ENCODE data around the gene TTC28. TPM values are rescaled to one million over a fixed set of nuclear protein-coding genes. Genes with fewer than 3 reads are reported as not detected.
A peak's percentile ranks its signal among the peaks of the same experiment; 100 is the strongest.

Gene TTC28
- total RNA-seq, 1 donor from 2014 or later, result 23.2 TPM

DNA sequence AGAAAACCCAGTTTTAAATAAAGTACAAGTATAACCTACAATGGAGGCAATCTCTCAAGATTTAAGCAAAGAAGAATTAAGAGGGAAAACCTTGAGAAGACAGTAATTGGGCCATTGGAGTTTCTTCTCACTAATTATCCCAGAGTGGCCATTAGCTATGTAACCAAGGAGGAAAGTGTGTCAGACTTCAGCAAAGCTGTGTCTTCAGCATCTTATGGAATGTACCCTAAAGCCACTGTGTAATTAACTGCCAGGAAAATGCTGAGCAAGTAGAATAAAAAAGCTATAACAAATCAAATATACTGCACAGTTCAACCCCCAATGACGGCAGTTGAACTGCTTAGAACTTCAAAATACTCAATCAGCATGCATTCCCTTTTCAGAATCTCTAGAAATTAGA lies 261.6 kb downstream of the TTC28 start:
- Histone ChIP-seq H3K4me1 (ENCODE audit: insufficient read depth, low read length) (peaks cover 5% of the 10 kb centered on the region), H3K9ac (ENCODE audit: low read length) (no peak overlapping the region), H4K20me1 (ENCODE audit: insufficient read depth, low read length) (no peaks in the 10 kb centered on the region), H3K27me3 (ENCODE audit: insufficient read depth, low read length) (no peaks in the 10 kb centered on the region), H3K9me3 (ENCODE audit: insufficient read depth, low read depth, low read length) (no peaks in the 10 kb centered on the region), H3K27ac (ENCODE audit: low read depth, low read length) (no peak overlapping the region), H3K79me2 (ENCODE audit: insufficient read depth, low read length) (no peaks in the 10 kb centered on the region), H3K36me3 (ENCODE audit: insufficient read depth, low read length) (no peaks in the 10 kb centered on the region), H3K4me2 (ENCODE audit: low read length) (no peak overlapping the region), H2AFZ (ENCODE audit: low read depth, low read length) (no peak overlapping the region), H3K4me3 (ENCODE audit: insufficient read depth, low read depth, low read length) (no peak overlapping the region)
- Mint-ChIP-seq H3K27ac (ENCODE audit: unreplicated experiment) (no peak overlapping the region), H3K9me3 (ENCODE audit: unreplicated experiment) (no peaks in the 10 kb centered on the region), H3K4me1 (ENCODE audit: low read depth, unreplicated experiment) (peaks cover 24% of the 10 kb centered on the region), H3K36me3 (ENCODE audit: low read depth, unreplicated experiment) (no peaks in the 10 kb centered on the region), H3K27me3 (ENCODE audit: low read depth, unreplicated experiment) (no peaks in the 10 kb centered on the region), H3K4me3 (ENCODE audit: unreplicated experiment) (no peak overlapping the region)
- FAIRE-seq (no peak), DNase-seq (ENCODE audit: low read depth) (no peak)
- no peak for TF ChIP-seq EZH2 (IDR thresholded peaks at IDR 0.05; ENCODE audit: insufficient read depth, low read length)
- TF ChIP-seq, protein P1, sequence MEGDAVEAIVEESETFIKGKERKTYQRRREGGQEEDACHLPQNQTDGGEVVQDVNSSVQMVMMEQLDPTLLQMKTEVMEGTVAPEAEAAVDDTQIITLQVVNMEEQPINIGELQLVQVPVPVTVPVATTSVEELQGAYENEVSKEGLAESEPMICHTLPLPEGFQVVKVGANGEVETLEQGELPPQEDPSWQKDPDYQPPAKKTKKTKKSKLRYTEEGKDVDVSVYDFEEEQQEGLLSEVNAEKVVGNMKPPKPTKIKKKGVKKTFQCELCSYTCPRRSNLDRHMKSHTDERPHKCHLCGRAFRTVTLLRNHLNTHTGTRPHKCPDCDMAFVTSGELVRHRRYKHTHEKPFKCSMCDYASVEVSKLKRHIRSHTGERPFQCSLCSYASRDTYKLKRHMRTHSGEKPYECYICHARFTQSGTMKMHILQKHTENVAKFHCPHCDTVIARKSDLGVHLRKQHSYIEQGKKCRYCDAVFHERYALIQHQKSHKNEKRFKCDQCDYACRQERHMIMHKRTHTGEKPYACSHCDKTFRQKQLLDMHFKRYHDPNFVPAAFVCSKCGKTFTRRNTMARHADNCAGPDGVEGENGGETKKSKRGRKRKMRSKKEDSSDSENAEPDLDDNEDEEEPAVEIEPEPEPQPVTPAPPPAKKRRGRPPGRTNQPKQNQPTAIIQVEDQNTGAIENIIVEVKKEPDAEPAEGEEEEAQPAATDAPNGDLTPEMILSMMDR (IDR thresholded peaks at IDR 0.05; ENCODE audit: insufficient read depth, low read depth, low read length), result no peak

DNA sequence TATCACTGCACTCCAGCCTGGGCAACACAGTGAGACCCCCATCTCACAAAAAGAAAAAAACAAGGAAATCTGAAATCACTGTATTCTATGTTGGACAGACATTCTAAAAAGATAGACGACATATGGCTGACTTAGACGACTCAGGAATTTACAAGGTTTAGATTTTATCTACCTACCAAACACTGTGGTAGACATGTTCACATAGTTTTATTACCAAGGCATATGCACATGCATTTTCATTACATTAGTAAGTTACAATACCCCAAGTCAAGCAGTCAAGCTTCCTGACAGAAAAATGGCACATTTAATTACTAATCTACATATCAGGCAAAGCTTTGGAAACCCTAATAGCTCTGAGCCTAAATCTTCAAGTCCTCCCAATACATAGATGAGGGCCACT lies 262.2 kb downstream of the TTC28 start:
- Histone ChIP-seq H3K4me1 (ENCODE audit: insufficient read depth, low read length) (peaks cover 5% of the 10 kb centered on the region), H3K27ac (ENCODE audit: low read depth, low read length) (no peak overlapping the region), H3K9ac (ENCODE audit: low read length) (no peak overlapping the region), H4K20me1 (ENCODE audit: insufficient read depth, low read length) (no peaks in the 10 kb centered on the region), H3K4me3 (ENCODE audit: insufficient read depth, low read depth, low read length) (no peak overlapping the region), H3K4me2 (ENCODE audit: low read length) (no peak overlapping the region), H2AFZ (ENCODE audit: low read depth, low read length) (no peak overlapping the region), H3K36me3 (ENCODE audit: insufficient read depth, low read length) (no peaks in the 10 kb centered on the region), H3K27me3 (ENCODE audit: insufficient read depth, low read length) (no peaks in the 10 kb centered on the region), H3K79me2 (ENCODE audit: insufficient read depth, low read length) (no peaks in the 10 kb centered on the region), H3K9me3 (ENCODE audit: insufficient read depth, low read depth, low read length) (no peaks in the 10 kb centered on the region)
- FAIRE-seq, result peak; percentile 58
- no peak overlapping the region for H3K4me3 Mint-ChIP-seq (ENCODE audit: unreplicated experiment)
- no peak overlapping the region for H3K27ac Mint-ChIP-seq (ENCODE audit: unreplicated experiment)
- no peaks in the 10 kb centered on the region for H3K9me3 Mint-ChIP-seq (ENCODE audit: unreplicated experiment)
- H3K4me1 Mint-ChIP-seq (ENCODE audit: low read depth, unreplicated experiment), result peaks cover 24% of the 10 kb centered on the region
- H3K27me3 Mint-ChIP-seq (ENCODE audit: low read depth, unreplicated experiment), result no peaks in the 10 kb centered on the region
- no peaks in the 10 kb centered on the region for H3K36me3 Mint-ChIP-seq (ENCODE audit: low read depth, unreplicated experiment)
- no peak for DNase-seq (ENCODE audit: low read depth)
- TF ChIP-seq, protein P1 (IDR thresholded peaks at IDR 0.05; ENCODE audit: insufficient read depth, low read depth, low read length), result no peak
- no peak for TF ChIP-seq EZH2 (IDR thresholded peaks at IDR 0.05; ENCODE audit: insufficient read depth, low read length)

DNA sequence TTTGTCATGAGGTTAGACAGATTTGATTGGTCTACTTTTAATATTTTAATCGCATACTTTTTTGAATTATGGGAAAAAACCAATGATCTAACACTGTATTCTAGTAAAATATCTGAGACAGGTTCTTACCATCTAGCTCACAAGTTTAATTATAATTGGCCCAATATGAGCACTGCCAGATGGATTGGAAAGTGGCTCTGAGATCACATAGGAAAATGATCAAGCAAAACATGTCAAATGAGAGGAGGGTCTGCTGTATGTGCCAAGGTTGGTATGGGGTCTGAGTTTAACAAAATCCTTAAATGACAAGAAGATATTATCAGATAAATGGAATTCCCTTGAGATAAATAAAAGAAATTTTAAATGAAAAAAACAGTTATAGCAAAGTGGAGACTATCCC lies 264.7 kb downstream of the TTC28 start:
- Histone ChIP-seq H3K9me3 (ENCODE audit: insufficient read depth, low read depth, low read length) (no peaks in the 10 kb centered on the region), H3K4me2 (ENCODE audit: low read length) (no peak overlapping the region), H3K79me2 (ENCODE audit: insufficient read depth, low read length) (no peaks in the 10 kb centered on the region), H4K20me1 (ENCODE audit: insufficient read depth, low read length) (no peaks in the 10 kb centered on the region), H3K27ac (ENCODE audit: low read depth, low read length) (no peak overlapping the region), H3K4me3 (ENCODE audit: insufficient read depth, low read depth, low read length) (no peak overlapping the region), H2AFZ (ENCODE audit: low read depth, low read length) (no peak overlapping the region), H3K36me3 (ENCODE audit: insufficient read depth, low read length) (no peaks in the 10 kb centered on the region), H3K27me3 (ENCODE audit: insufficient read depth, low read length) (no peaks in the 10 kb centered on the region), H3K9ac (ENCODE audit: low read length) (no peak overlapping the region), H3K4me1 (ENCODE audit: insufficient read depth, low read length) (peaks cover 12% of the 10 kb centered on the region)
- FAIRE-seq (no peak), DNase-seq (ENCODE audit: low read depth) (no peak)
- H3K9me3 Mint-ChIP-seq (ENCODE audit: unreplicated experiment), result no peaks in the 10 kb centered on the region
- H3K36me3 Mint-ChIP-seq (ENCODE audit: low read depth, unreplicated experiment), result no peaks in the 10 kb centered on the region
- H3K27ac Mint-ChIP-seq (ENCODE audit: unreplicated experiment), result no peak overlapping the region
- no peak overlapping the region for H3K4me3 Mint-ChIP-seq (ENCODE audit: unreplicated experiment)
- TF ChIP-seq, protein P1 (IDR thresholded peaks at IDR 0.05; ENCODE audit: insufficient read depth, low read depth, low read length), result no peak
- no peak for TF ChIP-seq EZH2 (IDR thresholded peaks at IDR 0.05; ENCODE audit: insufficient read depth, low read length)
- peaks cover 32% of the 10 kb centered on the region for H3K4me1 Mint-ChIP-seq (ENCODE audit: low read depth, unreplicated experiment)
- no peaks in the 10 kb centered on the region for H3K27me3 Mint-ChIP-seq (ENCODE audit: low read depth, unreplicated experiment)
